ENCODE measurements around the gene TM4SF1.

- TF ChIP-seq, protein P1, sequence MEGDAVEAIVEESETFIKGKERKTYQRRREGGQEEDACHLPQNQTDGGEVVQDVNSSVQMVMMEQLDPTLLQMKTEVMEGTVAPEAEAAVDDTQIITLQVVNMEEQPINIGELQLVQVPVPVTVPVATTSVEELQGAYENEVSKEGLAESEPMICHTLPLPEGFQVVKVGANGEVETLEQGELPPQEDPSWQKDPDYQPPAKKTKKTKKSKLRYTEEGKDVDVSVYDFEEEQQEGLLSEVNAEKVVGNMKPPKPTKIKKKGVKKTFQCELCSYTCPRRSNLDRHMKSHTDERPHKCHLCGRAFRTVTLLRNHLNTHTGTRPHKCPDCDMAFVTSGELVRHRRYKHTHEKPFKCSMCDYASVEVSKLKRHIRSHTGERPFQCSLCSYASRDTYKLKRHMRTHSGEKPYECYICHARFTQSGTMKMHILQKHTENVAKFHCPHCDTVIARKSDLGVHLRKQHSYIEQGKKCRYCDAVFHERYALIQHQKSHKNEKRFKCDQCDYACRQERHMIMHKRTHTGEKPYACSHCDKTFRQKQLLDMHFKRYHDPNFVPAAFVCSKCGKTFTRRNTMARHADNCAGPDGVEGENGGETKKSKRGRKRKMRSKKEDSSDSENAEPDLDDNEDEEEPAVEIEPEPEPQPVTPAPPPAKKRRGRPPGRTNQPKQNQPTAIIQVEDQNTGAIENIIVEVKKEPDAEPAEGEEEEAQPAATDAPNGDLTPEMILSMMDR (conservative IDR thresholded peaks at IDR 0.05; ENCODE audit: low read depth, low read length): no peak
- TF ChIP-seq EZH2 (IDR thresholded peaks at IDR 0.05; ENCODE audit: low read length, unreplicated experiment) (no peak), EZH2phosphoT487 (IDR thresholded peaks at IDR 0.05; ENCODE audit: borderline replicate concordance, low read length) (no peak)
These were observed 6.3 kb upstream of the TM4SF1 start for GRCh38 chr3:149383703-149384102.

Measured in PC-3 (cell line).